BJ (cell line): ENCODE results near the gene VPS52. TPM values are rescaled to one million over a fixed set of nuclear protein-coding genes. Genes with fewer than 3 reads are reported as not detected.

Source experiments
- CTCF ChIA-PET: fragments of 350-600 bp; formaldehyde crosslinking; extraction: SDS; loops from one replicate; lab custom pipeline; 2021; ENCODE audit warnings: antibody characterized with exemption, inconsistent platforms; lab: Yijun Ruan, JAX
- POLR2A ChIA-PET: fragments of 300-600 bp; sonication (Branson Sonifier 250); formaldehyde crosslinking; extraction: SDS; loops from one replicate; lab custom pipeline; 2021; ENCODE audit warnings: antibody characterized with exemption; lab: Charles Lee
- DNase-seq: peaks from one replicate; pipeline ENCODE4 v3.0.0-alpha.2; 2011; ENCODE audit warnings: low read depth
- H3K27me3 ChIP-seq: 2 replicates; pipeline ENCODE4 v1.6.0; 2011; ENCODE audit warnings: low read length; ENCODE audit not compliant: control insufficient read depth, insufficient read depth
- H3K36me3 ChIP-seq: 2 replicates; pipeline ENCODE4 v1.5.1; 2011; ENCODE audit warnings: low read length; ENCODE audit not compliant: control insufficient read depth, insufficient read depth
- H3K4me3 ChIP-seq: 2 replicates; pipeline ENCODE4 v1.5.1; 2011; ENCODE audit warnings: low read depth, mild to moderate bottlenecking, control low read depth, low read length
- CTCF ChIP-seq: IDR thresholded peaks from 2 replicates; pipeline ENCODE4 v1.5.1; 2011; ENCODE audit warnings: low read depth, mild to moderate bottlenecking, control low read depth, inconsistent platforms, low read length, moderate library complexity; ENCODE audit not compliant: insufficient read depth
- polyA plus RNA-seq: library from polyadenylated mRNA; depleted of rRNA; stranded (reverse); fragments of >200 nt; gene quantifications from 2 replicates; pipeline ENCODE4 v1.2.3, GENCODE V29; 2011

Gene VPS52
- polyA plus RNA-seq, 1 experiment, result 89.8 TPM

GRCh38 chr6:33313105-33313708 is 41.5 kb upstream of the VPS52 start:
- H3K27me3 ChIP-seq, result no peaks in the 10 kb centered on the region
- ChIA-PET POLR2A (no interaction called here), CTCF (interaction anchor here (0.7 to 3.7 kb wide), 6 partner anchors 11 to 113 kb away, joined by 3 to 16 read pairs (median 3); partner anchors contain the start of genes RGL2, RPS18, RXRB and VPS52)
- peak overlapping the region; percentile 73 for H3K4me3 ChIP-seq
- H3K36me3 ChIP-seq, result peaks cover 2% of the 10 kb centered on the region
- no peak for TF ChIP-seq CTCF
- DNase-seq, result no peak

- no peak for TF ChIP-seq CTCF
- no peak for DNase-seq
- no peaks in the 10 kb centered on the region for H3K27me3 ChIP-seq
- ChIA-PET POLR2A (interaction anchor here (0.5 kb wide), 1 partner anchor 10 kb away, joined by 8 read pairs; no protein-coding TSS in a partner anchor), CTCF (interaction anchor here (0.9 to 3.7 kb wide), 5 partner anchors 11 to 113 kb away, joined by 3 to 16 read pairs (median 3); partner anchors contain the start of genes RGL2, RPS18, RXRB and VPS52)
- peaks cover 2% of the 10 kb centered on the region for H3K36me3 ChIP-seq
- peak overlapping the region; percentile 73 for H3K4me3 ChIP-seq
Observed at GRCh38 chr6:33312361-33313104, 40.9 kb upstream of the VPS52 start.

GRCh38 chr6:33306356-33306755 is 34.7 kb upstream of the VPS52 start:
- H3K4me3 ChIP-seq, result no peak overlapping the region
- H3K27me3 ChIP-seq, result no peaks in the 10 kb centered on the region
- no peak for DNase-seq
- POLR2A ChIA-PET, result no interaction called here
- H3K36me3 ChIP-seq, result peaks cover 15% of the 10 kb centered on the region
- no peak for TF ChIP-seq CTCF
- CTCF ChIA-PET, result no interaction called here

- CTCF ChIA-PET, result no interaction called here
- no peak for DNase-seq
- no peak for TF ChIP-seq CTCF
- H3K36me3 ChIP-seq, result peaks cover 15% of the 10 kb centered on the region
- no peak overlapping the region for H3K4me3 ChIP-seq
- no peaks in the 10 kb centered on the region for H3K27me3 ChIP-seq
- POLR2A ChIA-PET, result no interaction called here
Observed at GRCh38 chr6:33305052-33305451, 33.4 kb upstream of the VPS52 start.

- ChIA-PET POLR2A (no interaction called here), CTCF (no interaction called here)
- H3K4me3 ChIP-seq, result no peak overlapping the region
- H3K27me3 ChIP-seq, result no peaks in the 10 kb centered on the region
- H3K36me3 ChIP-seq, result peaks cover 15% of the 10 kb centered on the region
- TF ChIP-seq CTCF, result no peak
- no peak for DNase-seq
Observed at GRCh38 chr6:33304216-33304615, 32.5 kb upstream of the VPS52 start.
